ENCODE measurements around the gene VAT1L.

Gene VAT1L

DNA sequence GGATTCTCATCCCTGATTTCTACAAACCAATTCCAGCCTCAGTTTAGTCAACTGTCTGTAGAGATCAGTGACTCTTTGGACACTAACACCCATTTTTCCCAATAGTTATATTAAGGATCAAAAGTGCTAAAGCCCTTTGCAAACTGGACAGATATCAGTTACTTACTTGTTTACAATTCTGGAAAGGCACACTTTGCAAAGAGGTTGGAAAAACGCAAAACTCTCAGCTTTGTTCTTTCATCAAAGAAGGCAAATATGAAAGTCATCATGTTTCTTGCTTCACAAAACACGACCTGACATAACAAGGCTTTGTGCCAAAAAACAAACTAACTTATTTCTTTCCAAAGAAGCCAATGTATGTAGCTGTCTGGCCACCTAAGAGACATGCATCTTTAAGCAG is 26.1 kb upstream of the VAT1L start:
- H3K27me3 ChIP-seq (replicated peaks in 2 of 5; ENCODE audit: control insufficient read depth in 4 of 5, insufficient read depth in 5 of 5, low read length in 4 of 5) = no peaks in the 10 kb centered on the region
- 59% methylated on average over 2 of the region's 2 CpGs for WGBS (ENCODE audit: insufficient coverage)
- H3K27ac ChIP-seq (ENCODE audit: insufficient read depth in 1 of 2, low read depth in 1 of 2, low read length in 2 of 2, poor library complexity in 1 of 2, severe bottlenecking in 2 of 2) = no peak overlapping the region
- ChIA-PET POLR2A (no interaction called here), CTCF (no interaction called here)
- H3K9me3 ChIP-seq (ENCODE audit: control extremely low read depth in 1 of 5, control insufficient read depth in 4 of 5, insufficient read depth in 2 of 5, low read depth in 1 of 5, low read length in 4 of 5) = no peaks in the 10 kb centered on the region
- DNase-seq = no peak
- H3K4me1 ChIP-seq (ENCODE audit: control extremely low read depth in 1 of 4, control insufficient read depth in 4 of 4, insufficient read depth in 4 of 4, low read length in 3 of 4) = no peaks in the 10 kb centered on the region
- H3K4me3 ChIP-seq (ENCODE audit: control insufficient read depth in 1 of 7, extremely low read depth in 1 of 7, insufficient read depth in 4 of 7, low read depth in 2 of 7, low read length in 6 of 7) = no peak overlapping the region
- no peaks in the 10 kb centered on the region for H3K36me3 ChIP-seq (ENCODE audit: control insufficient read depth in 4 of 4, insufficient read depth in 4 of 4, low read length in 3 of 4)

DNA sequence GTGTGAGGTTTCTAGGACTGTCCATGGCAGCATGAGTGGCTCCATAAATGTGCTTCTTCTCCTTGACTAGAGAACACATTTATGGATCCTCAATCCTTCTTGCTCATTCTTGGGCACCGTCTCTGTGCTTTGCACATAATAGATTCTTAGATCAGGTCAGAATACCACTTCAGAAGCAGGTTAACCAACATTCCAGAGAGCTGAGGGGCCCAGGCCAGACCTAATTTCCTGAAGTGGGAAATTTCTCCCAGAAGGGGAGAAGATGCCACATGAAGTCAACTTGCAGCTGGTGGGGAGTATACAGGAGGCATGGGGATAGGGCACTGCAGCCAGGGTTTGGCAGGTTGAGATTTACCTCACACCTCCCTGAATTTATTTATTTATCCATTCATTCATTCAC is 24.4 kb upstream of the VAT1L start:
- Histone ChIP-seq H3K4me1 (ENCODE audit: control extremely low read depth in 1 of 4, control insufficient read depth in 4 of 4, insufficient read depth in 4 of 4, low read length in 3 of 4) (no peaks in the 10 kb centered on the region), H3K27me3 (replicated peaks in 2 of 5; ENCODE audit: control insufficient read depth in 4 of 5, insufficient read depth in 5 of 5, low read length in 4 of 5) (no peaks in the 10 kb centered on the region), H3K9me3 (ENCODE audit: control extremely low read depth in 1 of 5, control insufficient read depth in 4 of 5, insufficient read depth in 2 of 5, low read depth in 1 of 5, low read length in 4 of 5) (no peaks in the 10 kb centered on the region), H3K27ac (ENCODE audit: insufficient read depth in 1 of 2, low read depth in 1 of 2, low read length in 2 of 2, poor library complexity in 1 of 2, severe bottlenecking in 2 of 2) (no peak overlapping the region), H3K4me3 (ENCODE audit: control insufficient read depth in 1 of 7, extremely low read depth in 1 of 7, insufficient read depth in 4 of 7, low read depth in 2 of 7, low read length in 6 of 7) (no peak overlapping the region), H3K36me3 (ENCODE audit: control insufficient read depth in 4 of 4, insufficient read depth in 4 of 4, low read length in 3 of 4) (no peaks in the 10 kb centered on the region)
- CTCF ChIA-PET = interaction anchor here (0.6 kb wide), 1 partner anchor 8 kb away, joined by 3 read pairs; no protein-coding TSS in a partner anchor
- WGBS (ENCODE audit: insufficient coverage) = 89% methylated on average over 1 of the region's 1 CpG
- no peak for DNase-seq
- POLR2A ChIA-PET = interaction anchor here (0.6 kb wide), 1 partner anchor 83 kb away, joined by 3 read pairs; no protein-coding TSS in a partner anchor

DNA sequence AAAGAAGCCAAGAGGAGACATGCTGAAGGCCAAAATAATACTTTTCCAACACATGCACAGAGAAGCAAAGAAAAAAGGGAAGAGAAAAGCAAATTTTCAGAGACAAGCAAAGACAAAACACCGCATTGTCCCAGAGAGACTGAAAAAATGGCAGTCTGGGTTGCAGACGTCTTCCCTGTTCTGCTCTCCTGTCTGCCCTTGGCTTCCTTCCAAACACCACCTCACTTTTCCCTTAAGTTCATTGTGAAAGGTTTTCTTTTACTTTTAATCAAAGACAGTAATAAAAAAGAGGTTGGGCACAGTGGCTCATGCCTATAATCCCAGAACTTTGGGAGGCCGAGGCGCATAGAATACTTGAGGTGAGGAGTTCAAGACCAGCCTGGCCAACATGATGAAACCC is 21.2 kb upstream of the VAT1L start:
- WGBS (ENCODE audit: insufficient coverage) = 50% methylated on average over 1 of the region's 4 CpGs
- no peaks in the 10 kb centered on the region for H3K9me3 ChIP-seq (ENCODE audit: control extremely low read depth in 1 of 5, control insufficient read depth in 4 of 5, insufficient read depth in 2 of 5, low read depth in 1 of 5, low read length in 4 of 5)
- no peaks in the 10 kb centered on the region for H3K27me3 ChIP-seq (replicated peaks in 2 of 5; ENCODE audit: control insufficient read depth in 4 of 5, insufficient read depth in 5 of 5, low read length in 4 of 5)
- ChIA-PET CTCF (no interaction called here), POLR2A (no interaction called here)
- no peak for DNase-seq
- no peak overlapping the region for H3K4me3 ChIP-seq (ENCODE audit: control insufficient read depth in 1 of 7, extremely low read depth in 1 of 7, insufficient read depth in 4 of 7, low read depth in 2 of 7, low read length in 6 of 7)
- H3K27ac ChIP-seq (ENCODE audit: insufficient read depth in 1 of 2, low read depth in 1 of 2, low read length in 2 of 2, poor library complexity in 1 of 2, severe bottlenecking in 2 of 2) = no peak overlapping the region
- no peaks in the 10 kb centered on the region for H3K4me1 ChIP-seq (ENCODE audit: control extremely low read depth in 1 of 4, control insufficient read depth in 4 of 4, insufficient read depth in 4 of 4, low read length in 3 of 4)
- no peaks in the 10 kb centered on the region for H3K36me3 ChIP-seq (ENCODE audit: control insufficient read depth in 4 of 4, insufficient read depth in 4 of 4, low read length in 3 of 4)

DNA sequence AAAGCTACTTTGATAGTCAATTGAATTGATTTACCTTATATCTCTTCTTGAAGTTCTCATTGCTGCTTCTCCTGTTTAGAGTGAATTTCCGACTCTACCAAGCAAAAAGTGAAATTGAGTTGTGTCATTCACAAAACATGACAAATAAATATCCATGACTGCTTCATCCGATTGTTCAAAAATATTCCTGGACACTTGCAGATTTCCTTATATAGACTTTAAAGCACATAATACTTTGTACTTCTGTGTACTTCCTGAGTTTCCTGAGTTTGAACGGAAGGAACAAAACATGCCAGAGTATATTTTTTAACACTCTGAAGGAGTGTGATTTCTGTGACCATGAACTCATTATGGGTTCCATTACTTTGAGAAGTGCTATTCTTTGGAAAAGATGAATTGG is 20.5 kb upstream of the VAT1L start:
- Histone ChIP-seq H3K27ac (ENCODE audit: insufficient read depth in 1 of 2, low read depth in 1 of 2, low read length in 2 of 2, poor library complexity in 1 of 2, severe bottlenecking in 2 of 2) (no peak overlapping the region), H3K27me3 (replicated peaks in 2 of 5; ENCODE audit: control insufficient read depth in 4 of 5, insufficient read depth in 5 of 5, low read length in 4 of 5) (no peaks in the 10 kb centered on the region), H3K4me1 (ENCODE audit: control extremely low read depth in 1 of 4, control insufficient read depth in 4 of 4, insufficient read depth in 4 of 4, low read length in 3 of 4) (no peaks in the 10 kb centered on the region), H3K36me3 (ENCODE audit: control insufficient read depth in 4 of 4, insufficient read depth in 4 of 4, low read length in 3 of 4) (no peaks in the 10 kb centered on the region), H3K9me3 (ENCODE audit: control extremely low read depth in 1 of 5, control insufficient read depth in 4 of 5, insufficient read depth in 2 of 5, low read depth in 1 of 5, low read length in 4 of 5) (no peaks in the 10 kb centered on the region), H3K4me3 (ENCODE audit: control insufficient read depth in 1 of 7, extremely low read depth in 1 of 7, insufficient read depth in 4 of 7, low read depth in 2 of 7, low read length in 6 of 7) (no peak overlapping the region)
- 90% methylated on average over 2 of the region's 3 CpGs for WGBS (ENCODE audit: insufficient coverage)
- ChIA-PET CTCF (no interaction called here), POLR2A (no interaction called here)
- no peak for DNase-seq

DNA sequence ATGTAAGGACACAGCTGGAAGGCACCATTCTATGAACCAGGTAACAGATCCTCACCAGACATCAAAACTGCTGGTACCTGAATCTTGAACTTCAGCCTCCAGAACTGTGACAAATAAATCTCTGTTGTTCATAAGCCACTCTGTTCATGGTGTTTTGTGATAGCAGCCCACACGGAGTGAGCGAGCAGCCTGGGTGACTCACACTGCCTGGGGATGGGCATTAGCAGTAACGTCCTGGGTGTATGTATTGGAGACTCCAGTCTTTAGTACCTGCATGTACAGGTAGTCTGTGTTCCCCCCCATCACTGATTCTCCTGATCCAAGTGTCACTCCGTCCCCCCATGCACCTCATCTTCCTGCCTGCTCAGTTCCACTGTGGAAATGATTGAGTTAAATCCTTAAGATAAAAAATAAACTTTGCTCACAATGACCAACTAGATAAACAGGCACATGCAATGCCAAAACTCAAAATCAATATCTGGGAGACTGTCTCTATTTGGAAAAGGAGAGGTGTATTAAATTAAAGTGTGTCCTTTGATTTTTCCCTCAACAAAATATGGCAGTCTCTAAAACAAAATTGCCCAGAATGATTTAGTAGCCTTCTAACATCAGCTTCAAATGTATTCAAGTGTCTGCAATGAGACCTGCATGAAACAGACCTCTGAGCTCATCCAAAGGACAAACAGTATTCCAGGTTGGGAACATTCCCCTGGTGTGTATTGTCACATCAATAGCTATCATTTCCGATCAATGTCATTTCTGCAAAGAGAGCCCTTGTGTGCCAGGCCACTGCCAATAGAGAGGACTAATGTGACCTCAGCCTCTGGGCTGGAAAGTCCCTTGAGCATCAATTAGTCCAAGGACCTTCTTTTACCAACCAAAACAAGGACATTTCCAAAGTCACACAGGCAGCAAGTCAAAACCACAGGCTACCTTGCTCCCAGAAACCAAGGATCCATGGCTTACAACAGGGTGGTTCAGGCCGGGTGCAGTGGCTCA is 12.2 kb upstream of the VAT1L start:
- Histone ChIP-seq H3K36me3 (ENCODE audit: control insufficient read depth in 4 of 4, insufficient read depth in 4 of 4, low read length in 3 of 4) (no peaks in the 10 kb centered on the region), H3K9me3 (ENCODE audit: control extremely low read depth in 1 of 5, control insufficient read depth in 4 of 5, insufficient read depth in 2 of 5, low read depth in 1 of 5, low read length in 4 of 5) (no peaks in the 10 kb centered on the region), H3K27me3 (replicated peaks in 2 of 5; ENCODE audit: control insufficient read depth in 4 of 5, insufficient read depth in 5 of 5, low read length in 4 of 5) (peaks cover 0 to 8% (median 0%) of the 10 kb centered on the region in 5 experiments), H3K4me1 (ENCODE audit: control extremely low read depth in 1 of 4, control insufficient read depth in 4 of 4, insufficient read depth in 4 of 4, low read length in 3 of 4) (no peaks in the 10 kb centered on the region), H3K27ac (ENCODE audit: insufficient read depth in 1 of 2, low read depth in 1 of 2, low read length in 2 of 2, poor library complexity in 1 of 2, severe bottlenecking in 2 of 2) (no peak overlapping the region), H3K4me3 (ENCODE audit: control insufficient read depth in 1 of 7, extremely low read depth in 1 of 7, insufficient read depth in 4 of 7, low read depth in 2 of 7, low read length in 6 of 7) (no peak overlapping the region)
- WGBS (ENCODE audit: insufficient coverage) = 94% methylated on average over 4 of the region's 6 CpGs
- no peak for DNase-seq
- CTCF ChIA-PET = no interaction called here
- POLR2A ChIA-PET = no interaction called here

DNA sequence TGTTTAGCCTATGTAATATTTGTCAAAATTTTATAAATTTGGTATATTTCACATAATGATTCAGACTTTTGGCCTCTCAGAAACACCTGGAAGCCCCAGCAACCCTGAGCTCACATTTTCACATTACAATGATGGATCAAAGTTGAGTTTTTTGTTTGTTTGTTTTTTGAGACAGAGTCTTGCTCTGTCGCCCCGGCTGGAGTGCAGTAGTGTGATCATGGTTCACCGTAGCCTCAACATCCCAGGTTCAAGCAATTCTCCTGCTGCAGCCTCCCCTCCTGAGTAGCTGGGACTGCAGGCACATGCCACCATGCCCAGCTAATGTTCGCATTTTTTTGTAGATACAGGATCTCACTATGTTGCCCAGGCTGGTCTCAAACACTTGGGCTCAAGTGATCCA is 10.6 kb upstream of the VAT1L start:
- Histone ChIP-seq H3K4me1 (ENCODE audit: control extremely low read depth in 1 of 4, control insufficient read depth in 4 of 4, insufficient read depth in 4 of 4, low read length in 3 of 4) (no peaks in the 10 kb centered on the region), H3K4me3 (ENCODE audit: control insufficient read depth in 1 of 7, extremely low read depth in 1 of 7, insufficient read depth in 4 of 7, low read depth in 2 of 7, low read length in 6 of 7) (no peak overlapping the region), H3K36me3 (ENCODE audit: control insufficient read depth in 4 of 4, insufficient read depth in 4 of 4, low read length in 3 of 4) (no peaks in the 10 kb centered on the region), H3K27me3 (replicated peaks in 2 of 5; ENCODE audit: control insufficient read depth in 4 of 5, insufficient read depth in 5 of 5, low read length in 4 of 5) (peaks cover 0 to 10% (median 2%) of the 10 kb centered on the region in 5 experiments), H3K27ac (ENCODE audit: insufficient read depth in 1 of 2, low read depth in 1 of 2, low read length in 2 of 2, poor library complexity in 1 of 2, severe bottlenecking in 2 of 2) (no peak overlapping the region), H3K9me3 (ENCODE audit: control extremely low read depth in 1 of 5, control insufficient read depth in 4 of 5, insufficient read depth in 2 of 5, low read depth in 1 of 5, low read length in 4 of 5) (no peaks in the 10 kb centered on the region)
- 100% methylated on average over 1 of the region's 4 CpGs for WGBS (ENCODE audit: insufficient coverage)
- no peak for DNase-seq
- ChIA-PET CTCF (no interaction called here), POLR2A (no interaction called here)

DNA sequence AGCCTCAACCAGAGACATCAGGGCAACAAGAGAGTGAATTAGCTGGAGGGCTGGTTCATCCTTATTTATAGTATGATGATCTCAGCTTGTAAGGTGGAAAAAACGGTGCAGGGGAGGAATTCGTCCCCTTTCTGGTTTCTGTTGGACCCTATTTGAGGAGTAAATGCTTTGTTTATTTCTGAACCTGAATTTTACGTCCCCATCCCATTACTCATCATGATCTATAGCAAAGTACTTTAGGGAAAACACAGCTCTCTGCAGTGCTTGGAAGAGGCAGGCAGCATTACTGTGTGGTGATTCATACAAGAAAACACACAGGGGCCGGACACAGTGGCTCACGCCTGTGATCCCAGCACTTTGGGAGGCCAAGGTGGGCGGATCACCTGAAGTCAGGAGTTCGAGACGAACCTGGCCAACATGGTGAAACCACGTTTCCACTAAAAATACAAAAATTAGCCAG is 8.0 kb upstream of the VAT1L start:
- no peaks in the 10 kb centered on the region for H3K4me1 ChIP-seq (ENCODE audit: control extremely low read depth in 1 of 4, control insufficient read depth in 4 of 4, insufficient read depth in 4 of 4, low read length in 3 of 4)
- no peak overlapping the region for H3K4me3 ChIP-seq (ENCODE audit: control insufficient read depth in 1 of 7, extremely low read depth in 1 of 7, insufficient read depth in 4 of 7, low read depth in 2 of 7, low read length in 6 of 7)
- H3K27me3 ChIP-seq (replicated peaks in 2 of 5; ENCODE audit: control insufficient read depth in 4 of 5, insufficient read depth in 5 of 5, low read length in 4 of 5) = peaks cover 0 to 10% (median 2%) of the 10 kb centered on the region in 5 experiments
- ChIA-PET CTCF (no interaction called here), POLR2A (no interaction called here)
- WGBS (ENCODE audit: insufficient coverage) = 88% methylated on average over 4 of the region's 9 CpGs
- H3K27ac ChIP-seq (ENCODE audit: insufficient read depth in 1 of 2, low read depth in 1 of 2, low read length in 2 of 2, poor library complexity in 1 of 2, severe bottlenecking in 2 of 2) = no peak overlapping the region
- DNase-seq = no peak
- no peaks in the 10 kb centered on the region for H3K9me3 ChIP-seq (ENCODE audit: control extremely low read depth in 1 of 5, control insufficient read depth in 4 of 5, insufficient read depth in 2 of 5, low read depth in 1 of 5, low read length in 4 of 5)
- no peaks in the 10 kb centered on the region for H3K36me3 ChIP-seq (ENCODE audit: control insufficient read depth in 4 of 4, insufficient read depth in 4 of 4, low read length in 3 of 4)
